Activated T-helper 17 cell treated with anti-CD3 and anti-CD28 coated beads, Interleukin-2, amount 50 U/mL, for 72 hours (primary cell): Measurements from ENCODE around the gene CYP27B1. TPM values are rescaled to one million over a fixed set of nuclear protein-coding genes. Genes with fewer than 3 reads are reported as not detected.

Source experiments
- ATAC-seq: fragments of 150-1000 bp; cut with Tn5 transposase; replicated peaks from 2 replicates; pipeline ENCODE4 v1.10.0; 2021; ENCODE audit warnings: mild to moderate bottlenecking, moderate library complexity
- H3K27ac Mint-ChIP-seq: one replicate; pipeline ENCODE4 v1.8.0; 2022; ENCODE audit warnings: mixed read lengths
- H3K27me3 Mint-ChIP-seq: one replicate; pipeline ENCODE4 v1.8.0; 2022; ENCODE audit warnings: mixed read lengths
- H3K36me3 Mint-ChIP-seq: one replicate; pipeline ENCODE4 v1.8.0; 2022; ENCODE audit warnings: low read depth, mild to moderate bottlenecking, mixed read lengths
- H3K4me1 Mint-ChIP-seq: one replicate; pipeline ENCODE4 v1.8.0; 2022; ENCODE audit warnings: mixed read lengths
- H3K4me3 Mint-ChIP-seq: one replicate; pipeline ENCODE4 v1.8.0; 2022; ENCODE audit warnings: mild to moderate bottlenecking, mixed read lengths
- H3K9me3 Mint-ChIP-seq: one replicate; pipeline ENCODE4 v1.8.0; 2022; ENCODE audit warnings: mixed read lengths
- total RNA-seq, 2 donors: library from RNA; stranded (reverse); gene quantifications; one replicate each; pipeline ENCODE4 v1.2.3, GENCODE V29; 2022

Gene CYP27B1, protein sequence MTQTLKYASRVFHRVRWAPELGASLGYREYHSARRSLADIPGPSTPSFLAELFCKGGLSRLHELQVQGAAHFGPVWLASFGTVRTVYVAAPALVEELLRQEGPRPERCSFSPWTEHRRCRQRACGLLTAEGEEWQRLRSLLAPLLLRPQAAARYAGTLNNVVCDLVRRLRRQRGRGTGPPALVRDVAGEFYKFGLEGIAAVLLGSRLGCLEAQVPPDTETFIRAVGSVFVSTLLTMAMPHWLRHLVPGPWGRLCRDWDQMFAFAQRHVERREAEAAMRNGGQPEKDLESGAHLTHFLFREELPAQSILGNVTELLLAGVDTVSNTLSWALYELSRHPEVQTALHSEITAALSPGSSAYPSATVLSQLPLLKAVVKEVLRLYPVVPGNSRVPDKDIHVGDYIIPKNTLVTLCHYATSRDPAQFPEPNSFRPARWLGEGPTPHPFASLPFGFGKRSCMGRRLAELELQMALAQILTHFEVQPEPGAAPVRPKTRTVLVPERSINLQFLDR
- 10 to 100 TPM; 14.4 to 14.7 TPM for total RNA-seq

DNA sequence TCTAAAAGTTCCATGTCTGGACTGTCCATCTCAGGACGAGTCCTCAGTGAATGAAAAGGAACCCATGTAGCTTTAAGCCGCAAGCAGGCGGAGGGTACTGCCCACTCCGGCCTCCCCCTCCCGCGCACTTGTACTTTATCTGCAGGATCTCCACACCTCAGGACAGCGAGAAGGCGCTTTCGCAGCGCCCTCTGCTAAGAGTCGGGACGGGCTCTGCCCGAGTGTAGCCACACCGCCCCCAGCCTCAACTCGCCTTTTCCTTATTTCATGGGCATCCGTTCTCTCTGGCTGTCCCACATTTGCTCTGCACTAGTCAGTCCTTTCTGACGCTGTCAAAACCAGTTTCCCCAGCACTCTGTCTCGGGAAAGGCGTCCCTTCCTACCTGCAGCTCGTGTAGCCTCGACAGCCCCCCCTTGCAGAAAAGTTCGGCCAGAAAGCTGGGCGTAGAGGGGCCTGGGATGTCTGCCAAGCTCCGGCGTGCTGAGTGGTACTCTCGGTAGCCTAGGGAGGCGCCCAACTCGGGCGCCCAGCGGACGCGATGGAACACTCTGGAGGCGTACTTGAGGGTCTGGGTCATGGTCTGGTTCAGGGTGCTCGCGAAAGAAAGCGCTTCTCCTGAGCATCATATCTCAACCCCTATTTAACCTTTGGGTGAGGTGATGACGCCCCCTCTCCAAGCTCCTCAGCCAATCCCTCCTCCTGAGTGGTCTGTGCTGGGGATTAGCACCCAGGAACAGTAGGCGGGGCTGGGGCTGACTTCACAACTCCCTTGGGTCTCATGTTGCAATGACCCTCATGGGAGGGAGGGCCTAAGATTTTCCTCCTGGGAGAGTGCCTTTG is at the start of gene CYP27B1:
TSS of gene CYP27B1 (minus strand) at position 615 of the 841 bp plus-strand sequence. CDS start at position 578, 37 bp downstream.
- peak within 1 kb of the TSS; percentile 93 for H3K4me3 Mint-ChIP-seq
- H3K9me3 Mint-ChIP-seq: no peaks in the 10 kb centered on the region
- H3K27me3 Mint-ChIP-seq: no peaks in the 10 kb centered on the region
- H3K4me1 Mint-ChIP-seq: peaks cover 30% of the 10 kb centered on the region
- H3K27ac Mint-ChIP-seq: peak within 1 kb of the TSS; percentile 25
- peaks cover 80% of the 10 kb centered on the region for H3K36me3 Mint-ChIP-seq
- ATAC-seq: peak; percentile 20

DNA sequence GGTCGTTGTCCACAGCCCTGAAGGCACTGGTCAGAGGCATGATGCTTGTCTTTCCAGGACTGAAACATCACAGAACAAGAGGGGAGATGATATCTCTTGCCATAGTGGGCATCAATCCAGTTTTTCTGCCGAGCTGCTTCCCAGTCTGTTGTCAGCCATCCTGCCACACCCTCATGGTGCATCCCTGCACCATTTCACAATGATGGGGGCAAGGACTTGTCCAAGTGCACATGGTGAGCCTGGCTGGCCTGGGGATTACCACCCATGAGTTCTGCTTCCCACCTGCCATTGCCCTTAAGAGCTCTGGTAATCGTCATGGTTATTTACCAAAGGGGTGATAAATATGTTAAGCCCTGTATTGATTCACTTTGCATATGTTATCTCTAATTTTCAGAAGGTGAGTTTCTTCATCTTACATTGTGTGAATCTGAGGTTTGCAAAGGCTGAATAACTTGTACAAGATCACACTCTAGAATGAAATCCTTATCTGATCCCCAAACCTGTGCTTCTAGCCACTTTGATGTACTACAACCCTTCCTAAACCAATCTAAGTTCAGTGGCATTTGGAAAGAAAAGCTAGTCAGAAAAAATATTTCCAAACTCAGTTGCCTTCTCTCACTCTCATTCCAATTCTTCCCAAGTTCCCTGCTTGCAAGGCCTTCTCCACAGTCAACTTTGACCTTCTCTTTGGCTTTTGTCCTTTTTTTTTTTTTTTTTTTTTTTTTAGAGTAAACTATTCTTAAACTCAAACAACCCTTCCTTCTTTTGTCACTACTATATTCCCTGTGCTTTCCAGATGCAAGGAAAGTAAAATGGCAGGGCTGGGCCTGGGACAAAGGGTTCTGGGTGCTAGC is 49.4 kb upstream of the CYP27B1 start:
- Mint-ChIP-seq H3K36me3 (peaks cover 19% of the 10 kb centered on the region), H3K27ac (no peak overlapping the region)

DNA sequence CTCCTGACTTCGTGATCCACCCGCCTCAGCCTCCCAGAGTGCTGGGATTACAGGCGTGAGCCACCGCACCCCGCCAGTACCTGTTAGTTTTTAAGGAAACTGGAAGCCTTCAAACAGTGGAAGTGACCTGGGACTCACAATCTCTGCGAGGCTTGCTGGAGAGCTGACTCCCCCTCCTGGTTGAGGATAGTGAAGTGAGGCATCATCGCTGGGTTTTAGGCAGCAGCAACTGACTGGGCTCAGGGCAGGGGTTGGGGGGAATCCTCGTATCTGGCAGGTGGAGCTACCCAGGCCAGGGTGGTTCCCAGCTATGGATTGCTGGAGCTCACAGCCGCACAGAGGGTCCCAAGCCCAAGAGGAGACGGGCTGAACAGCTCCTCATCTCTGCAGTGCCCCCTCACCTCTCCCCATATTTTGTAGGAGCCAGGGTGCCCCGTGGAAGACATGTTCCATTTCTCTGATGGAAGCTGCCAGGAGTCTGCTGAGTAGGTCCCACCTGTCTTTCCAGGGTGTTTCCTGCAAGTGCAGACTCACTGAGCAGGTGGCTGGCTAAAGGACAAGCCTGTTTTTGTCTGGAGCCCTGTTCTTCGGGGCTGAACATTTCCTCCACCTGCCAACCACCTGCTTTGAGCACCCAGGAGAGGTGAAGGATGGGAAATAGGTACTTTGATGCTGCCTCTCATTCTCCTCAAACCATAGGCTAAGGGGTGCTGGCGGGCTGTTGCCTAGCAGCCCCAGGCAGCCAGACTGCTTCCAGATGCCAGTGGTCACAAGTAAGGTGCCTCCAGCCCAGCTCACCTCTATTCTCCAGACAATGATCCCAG is 48.5 kb upstream of the CYP27B1 start:
- no peak for ATAC-seq
- Mint-ChIP-seq H3K27ac (no peak overlapping the region), H3K9me3 (no peaks in the 10 kb centered on the region), H3K4me1 (peaks cover 5% of the 10 kb centered on the region), H3K27me3 (no peaks in the 10 kb centered on the region), H3K4me3 (no peak overlapping the region), H3K36me3 (peaks cover 12% of the 10 kb centered on the region)

More for the DNA sequence above, 49.4 kb upstream of the CYP27B1 start:
- H3K9me3 Mint-ChIP-seq: no peaks in the 10 kb centered on the region
- no peak overlapping the region for H3K4me3 Mint-ChIP-seq
- H3K27me3 Mint-ChIP-seq: no peaks in the 10 kb centered on the region
- H3K4me1 Mint-ChIP-seq: peaks cover 5% of the 10 kb centered on the region
- no peak for ATAC-seq

DNA sequence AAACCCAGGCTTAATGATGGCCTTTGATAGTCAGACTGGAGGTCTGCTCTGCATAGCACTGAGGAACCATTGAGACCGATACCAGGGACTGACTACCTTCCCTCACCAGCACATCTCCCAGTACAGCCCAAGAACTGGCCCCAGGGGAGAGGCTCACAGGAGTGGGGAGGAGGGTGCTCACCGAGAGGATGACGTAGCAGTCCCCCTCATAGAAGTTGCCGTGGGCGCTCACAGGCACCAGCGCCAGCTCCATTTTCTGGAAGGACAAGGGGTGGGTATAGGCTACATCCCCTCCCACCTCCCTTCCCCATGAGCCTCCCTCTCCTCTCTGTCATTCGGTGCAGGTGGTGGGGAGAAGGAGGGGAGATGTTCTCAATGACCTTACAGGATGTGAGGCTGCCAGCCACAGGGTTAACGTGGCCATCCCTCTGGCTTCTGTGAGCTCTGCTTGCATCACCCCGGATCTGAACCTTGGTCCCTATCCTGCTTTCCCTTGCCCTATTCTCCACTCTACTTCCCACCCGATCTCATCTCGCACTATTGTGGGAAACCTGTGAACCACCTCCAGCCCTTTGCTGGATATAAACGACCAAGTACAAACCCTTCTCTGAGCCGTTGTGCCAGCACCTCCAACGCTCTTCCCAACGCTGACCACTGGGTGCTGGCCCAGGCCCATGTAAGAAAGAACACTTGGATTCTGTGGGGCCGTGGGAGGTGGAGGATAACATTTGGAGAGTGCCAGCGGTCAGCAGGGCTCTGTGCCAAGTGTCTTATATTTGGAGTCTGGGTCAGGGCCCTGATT is 47.3 kb upstream of the CYP27B1 start:
- H3K36me3 Mint-ChIP-seq: peaks cover 9% of the 10 kb centered on the region
- H3K4me3 Mint-ChIP-seq: no peak overlapping the region
- peak overlapping the region; percentile 35 for H3K27ac Mint-ChIP-seq
- no peaks in the 10 kb centered on the region for H3K9me3 Mint-ChIP-seq
- ATAC-seq: no peak
- peaks cover 5% of the 10 kb centered on the region for H3K4me1 Mint-ChIP-seq
- H3K27me3 Mint-ChIP-seq: no peaks in the 10 kb centered on the region

DNA sequence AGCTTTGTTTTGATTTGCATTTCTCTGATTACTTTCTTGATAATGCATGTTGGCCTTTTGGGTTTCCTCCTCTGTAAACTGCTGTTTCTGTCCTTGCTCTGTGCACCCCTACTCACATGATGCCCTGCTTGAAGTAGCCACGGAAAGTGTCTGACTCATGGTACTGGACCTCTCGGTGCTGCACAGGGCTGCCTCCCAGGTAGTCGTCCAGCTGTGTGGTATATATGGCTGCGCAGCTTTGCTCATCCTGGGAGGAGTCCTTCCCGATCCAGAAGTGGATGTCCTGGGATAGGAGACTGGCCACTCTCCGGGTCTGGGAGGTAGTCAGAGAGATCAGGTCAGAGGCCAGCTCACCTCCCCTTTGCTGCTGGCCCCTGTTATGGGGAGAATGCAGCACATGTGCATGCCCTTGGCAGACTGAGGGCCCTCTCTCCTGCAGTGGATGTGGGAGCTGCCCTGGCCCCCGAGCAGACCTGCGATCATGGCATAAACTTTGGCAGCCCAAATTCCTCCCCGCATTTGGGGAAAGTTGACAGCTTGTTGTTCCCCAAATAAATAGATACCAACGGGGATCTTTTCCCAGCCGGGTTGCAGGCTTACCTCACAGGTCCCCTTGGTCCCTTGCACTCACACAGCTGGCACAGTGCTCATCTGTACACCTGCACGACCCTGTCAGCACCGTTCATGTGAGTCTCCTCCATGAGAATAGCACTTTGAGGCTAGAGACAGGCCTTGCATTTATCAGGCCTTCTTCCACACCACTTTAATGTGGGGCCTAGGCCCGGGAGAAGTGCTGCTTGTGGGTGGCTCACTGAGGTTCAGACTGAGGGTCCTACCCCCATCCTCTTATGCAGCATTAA is 46.5 kb upstream of the CYP27B1 start:
- Mint-ChIP-seq H3K9me3 (no peaks in the 10 kb centered on the region), H3K27me3 (no peaks in the 10 kb centered on the region), H3K36me3 (peaks cover under 1% of the 10 kb centered on the region), H3K27ac (no peak overlapping the region), H3K4me3 (no peak overlapping the region), H3K4me1 (peaks cover under 1% of the 10 kb centered on the region)
- ATAC-seq: no peak

DNA sequence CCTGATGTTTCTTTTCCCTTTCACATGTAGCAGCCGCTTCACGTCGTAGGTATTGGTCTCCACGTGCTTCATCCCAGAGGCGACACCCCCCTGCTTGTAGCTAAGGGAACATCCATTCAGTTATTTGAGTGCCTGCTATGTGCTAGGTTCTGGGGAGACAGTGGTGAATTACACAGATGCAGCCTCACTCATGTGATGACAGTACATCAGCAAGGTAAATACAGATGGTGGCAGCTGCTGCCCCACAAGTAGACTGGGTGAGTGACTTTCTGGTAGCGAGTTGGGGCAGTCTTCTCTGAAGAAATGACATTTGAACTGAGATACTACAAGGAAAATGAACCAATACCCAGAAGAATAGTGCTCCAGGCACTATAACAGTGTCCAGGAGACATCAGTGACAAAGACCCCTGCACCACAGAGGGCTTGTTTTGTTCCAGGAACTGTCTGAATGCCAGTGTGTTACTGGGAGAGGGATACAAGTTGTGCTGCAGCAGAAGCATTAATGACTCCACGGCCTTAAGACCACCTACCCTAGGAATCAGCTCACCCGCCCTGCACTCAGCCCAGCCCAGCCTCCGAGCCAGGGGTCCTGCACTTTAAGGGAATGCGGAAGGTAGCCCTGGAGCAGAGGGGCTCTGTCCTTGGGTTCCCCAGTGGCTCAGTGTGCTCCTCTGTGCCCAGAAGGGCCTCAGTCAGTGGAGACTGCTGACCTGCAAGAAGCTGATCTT is 44.3 kb upstream of the CYP27B1 start:
- Mint-ChIP-seq H3K9me3 (no peaks in the 10 kb centered on the region), H3K36me3 (no peaks in the 10 kb centered on the region)
- ATAC-seq: no peak

DNA sequence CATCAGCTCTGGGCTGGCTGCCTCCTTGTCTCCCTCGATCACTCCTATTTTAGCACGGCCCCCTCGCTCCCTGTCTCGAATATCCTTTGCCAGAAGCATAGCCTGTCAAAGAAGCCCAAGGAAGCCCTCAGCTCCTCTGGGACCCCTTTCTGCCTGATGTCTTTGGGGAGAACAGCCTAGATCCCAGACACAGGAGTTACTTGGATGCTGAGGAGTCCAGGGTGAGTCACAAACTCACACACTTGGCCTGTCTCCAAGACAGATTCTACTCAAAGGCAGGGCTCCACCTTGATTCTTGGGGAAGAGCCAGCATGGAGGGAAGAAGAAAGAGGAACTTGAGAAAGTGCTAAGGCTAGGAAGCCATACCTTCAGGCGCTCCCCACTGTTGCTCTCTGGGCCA is 43.6 kb upstream of the CYP27B1 start:
- Mint-ChIP-seq H3K36me3 (no peaks in the 10 kb centered on the region), H3K27ac (no peak overlapping the region), H3K4me1 (no peaks in the 10 kb centered on the region), H3K4me3 (no peak overlapping the region), H3K27me3 (no peaks in the 10 kb centered on the region), H3K9me3 (no peaks in the 10 kb centered on the region)
- ATAC-seq: no peak

More for the DNA sequence above, 44.3 kb upstream of the CYP27B1 start:
- peak overlapping the region; percentile 10 for H3K27ac Mint-ChIP-seq
- H3K4me1 Mint-ChIP-seq: no peaks in the 10 kb centered on the region
- no peaks in the 10 kb centered on the region for H3K27me3 Mint-ChIP-seq
- no peak overlapping the region for H3K4me3 Mint-ChIP-seq

DNA sequence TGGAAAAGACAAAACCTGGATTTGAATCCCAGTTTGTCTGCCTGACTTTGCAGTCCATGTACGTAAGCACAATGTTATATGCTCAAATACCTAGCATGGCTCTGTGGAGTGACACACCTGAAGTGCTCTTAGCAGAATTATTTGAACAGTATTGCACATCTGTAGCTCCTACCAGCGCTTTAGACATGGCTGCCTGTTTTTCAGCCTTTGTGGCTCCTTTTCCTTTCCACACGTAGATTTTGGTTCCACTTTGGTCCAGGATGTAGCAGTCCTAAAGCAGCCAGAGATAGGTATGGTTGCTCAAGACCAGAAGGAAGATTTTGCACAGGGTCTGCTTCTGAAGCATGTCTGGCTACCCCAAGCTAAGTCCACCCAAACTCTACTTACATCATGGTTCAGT is 42.5 kb upstream of the CYP27B1 start:
- no peaks in the 10 kb centered on the region for H3K4me1 Mint-ChIP-seq
- H3K27ac Mint-ChIP-seq: no peak overlapping the region
- H3K4me3 Mint-ChIP-seq: no peak overlapping the region
- ATAC-seq: no peak
- H3K36me3 Mint-ChIP-seq: no peaks in the 10 kb centered on the region
- H3K27me3 Mint-ChIP-seq: no peaks in the 10 kb centered on the region
- no peaks in the 10 kb centered on the region for H3K9me3 Mint-ChIP-seq

DNA sequence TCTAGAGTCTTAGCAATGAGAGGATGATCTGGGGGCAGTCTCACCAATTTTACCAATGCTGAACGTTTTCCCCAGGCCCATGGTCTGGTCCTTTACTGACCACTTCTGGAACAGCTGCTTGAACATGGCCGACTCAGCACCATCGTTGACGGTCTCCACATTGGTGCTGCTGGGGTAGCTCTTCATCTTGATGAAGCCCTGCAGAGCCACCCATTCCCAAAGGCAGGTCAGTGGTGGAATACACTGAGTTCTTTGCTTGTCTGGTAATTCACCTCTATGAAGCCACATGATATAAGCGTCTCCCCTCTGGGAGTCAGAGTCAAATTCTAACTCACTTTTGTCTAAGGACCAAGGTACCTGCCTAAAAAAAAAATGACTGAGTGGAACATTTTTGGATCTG is 41.5 kb upstream of the CYP27B1 start:
- Mint-ChIP-seq H3K27me3 (no peaks in the 10 kb centered on the region), H3K9me3 (no peaks in the 10 kb centered on the region), H3K4me1 (no peaks in the 10 kb centered on the region), H3K36me3 (no peaks in the 10 kb centered on the region), H3K4me3 (no peak overlapping the region), H3K27ac (peak overlapping the region; percentile 20)
- no peak for ATAC-seq

DNA sequence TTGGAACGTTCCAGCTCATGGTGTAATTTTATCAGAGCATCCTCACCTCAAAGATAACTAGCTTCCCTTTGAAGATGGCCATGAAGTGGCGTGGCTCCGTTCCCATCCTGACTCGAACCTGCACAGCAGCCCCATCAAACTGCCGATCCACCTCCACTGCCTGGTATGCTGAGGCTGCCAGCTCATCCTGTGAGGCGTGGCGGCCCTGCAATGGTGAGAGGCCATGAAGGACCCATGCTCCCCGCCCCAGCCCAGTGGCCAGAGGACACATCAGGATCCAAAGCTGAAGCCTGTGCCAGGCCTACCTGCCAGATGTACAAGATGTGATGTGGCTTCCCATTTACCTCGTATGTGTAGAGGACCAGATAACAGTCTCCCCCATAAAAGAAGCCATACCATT is 40.4 kb upstream of the CYP27B1 start:
- Mint-ChIP-seq H3K27me3 (no peaks in the 10 kb centered on the region), H3K4me3 (no peak overlapping the region), H3K36me3 (peaks cover 5% of the 10 kb centered on the region), H3K27ac (no peak overlapping the region), H3K4me1 (no peaks in the 10 kb centered on the region), H3K9me3 (no peaks in the 10 kb centered on the region)
- no peak for ATAC-seq

DNA sequence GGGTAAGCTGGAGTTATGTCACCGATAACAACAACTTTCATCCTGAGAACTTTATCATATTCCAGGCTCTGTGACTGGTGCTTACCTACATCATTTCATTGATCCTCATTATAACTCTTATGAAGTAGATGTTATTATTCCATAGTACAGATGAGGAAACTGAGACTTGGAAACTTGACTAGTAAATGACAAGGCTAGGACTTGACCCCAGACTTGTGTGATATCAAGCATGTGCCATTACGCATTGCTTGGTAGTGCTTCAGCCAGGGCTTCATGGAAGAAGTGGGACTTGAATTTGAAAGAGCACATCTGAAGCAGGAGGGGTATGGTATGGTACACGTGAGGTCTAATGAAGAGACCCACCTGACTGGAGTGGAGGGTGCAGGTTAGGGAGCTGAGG is 39.8 kb upstream of the CYP27B1 start:
- no peak overlapping the region for H3K27ac Mint-ChIP-seq
- H3K4me1 Mint-ChIP-seq: no peaks in the 10 kb centered on the region
- no peak for ATAC-seq
- peaks cover 8% of the 10 kb centered on the region for H3K36me3 Mint-ChIP-seq
- no peaks in the 10 kb centered on the region for H3K27me3 Mint-ChIP-seq
- H3K4me3 Mint-ChIP-seq: no peak overlapping the region
- no peaks in the 10 kb centered on the region for H3K9me3 Mint-ChIP-seq
